Gastrocnemius medialis (tissue), 4 donors: ENCODE results near the gene MLPH.

Experiments used
- CTCF ChIP-seq, 5 experiments: fragments of 450-650 bp in 3 of 5; fragments of 200-600 bp in 2 of 5; sonication (generic) in 2 of 5; IDR thresholded peaks in 4 of 5; conservative IDR thresholded peaks in 1 of 5; 1 replicate in 4 of 5; 2 replicates in 1 of 5; pipeline ENCODE4 v1.5.1; 2016 to 2019; ENCODE audit warnings: antibody characterized with exemption in 5 of 5, mild to moderate bottlenecking in 3 of 5, moderate library complexity in 3 of 5
- POLR2A ChIP-seq, 2 donors: fragments of 450-650 bp; IDR thresholded peaks; one replicate each; pipeline ENCODE4 v1.6.1; 2017; ENCODE audit warnings: antibody characterized with exemption in 2 of 2, mild to moderate bottlenecking in 2 of 2, moderate library complexity in 2 of 2

DNA sequence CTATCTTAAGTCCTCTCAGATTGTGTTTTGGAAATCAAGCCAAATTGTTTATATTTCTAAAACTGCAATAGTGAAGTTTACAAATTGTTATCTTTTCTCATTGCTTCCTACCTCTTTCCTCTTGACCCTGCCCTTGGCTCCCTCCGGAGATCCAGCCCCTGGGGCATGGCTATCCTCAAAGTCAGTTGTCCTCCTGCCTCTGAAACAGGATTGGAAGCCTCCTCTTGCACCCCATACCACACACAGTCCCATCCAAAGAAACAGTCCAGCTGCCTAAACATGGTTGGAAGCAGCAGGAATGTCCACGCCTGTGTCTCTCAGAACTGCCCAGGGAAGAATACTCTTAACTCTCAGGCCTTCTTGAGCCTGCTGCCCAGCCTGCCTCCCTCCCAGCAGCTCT lies 43.0 kb upstream of the MLPH start:
- TF ChIP-seq CTCF (IDR thresholded peaks at IDR 0.05 in 4 of 5, conservative IDR thresholded peaks at IDR 0.05 in 1 of 5) (no peak), POLR2A (IDR thresholded peaks at IDR 0.05) (no peak)
